K562 (cell line): ENCODE measurements around the gene RASL10B. TPM values are rescaled to one million over a fixed set of nuclear protein-coding genes. Genes with fewer than 3 reads are reported as not detected.

Source experiments
- ATAC-seq: fragments of 200-7000 bp; cut with Tn5 transposase; 3 replicates; pipeline ENCODE4 v1.9.1; 2020; ENCODE audit warnings: moderate library complexity
- BruUV-seq: library from RNA; stranded (reverse); fragments of 400-500 nt; replicated peaks from 2 replicates; lab custom pipeline; 2021; lab: Mats Ljungman, UMichigan
- CTCF ChIA-PET: fragments of 300-600 bp; formaldehyde crosslinking; extraction: SDS; loops from one replicate; lab custom pipeline; 2021; ENCODE audit warnings: low intra/inter-chr PET ratio; lab: Yijun Ruan, JAX
- POLR2A ChIA-PET: fragments of 300-600, 350-650 bp; sonication (Branson Sonifier 250); formaldehyde crosslinking; extraction: SDS; loops from one replicate; lab custom pipeline; 2021; ENCODE audit warnings: antibody characterized with exemption, inconsistent platforms; lab: Yijun Ruan, JAX
- DNase-seq, 4 experiments: peaks; one replicate each; pipeline versions ENCODE4 v3.0.0 to v3.0.0-alpha.2; 2011 to 2018; ENCODE audit warnings: low spot score in 3 of 4, mixed read lengths in 3 of 4; ENCODE audit errors: extremely low read depth in 1 of 4
- FAIRE-seq: peaks from 2 replicates; lab custom pipeline; 2011; peaks lifted over from hg19 to GRCh38; lab: Jason Lieb, UNC
- H2AFZ ChIP-seq: 2 replicates; pipeline ENCODE4 v1.6.0; 2011; ENCODE audit warnings: low read depth, low read length, control low read depth, inconsistent platforms
- H3K27ac ChIP-seq: fragments of 200-600 bp; 3 replicates; pipeline ENCODE4 v1.8.0; 2011; ENCODE audit warnings: low read depth, mild to moderate bottlenecking, control low read depth, inconsistent platforms, low read length, moderate library complexity, mixed read lengths; ENCODE audit errors: extremely low read depth
- H3K27me3 ChIP-seq, 2 experiments: fragments of 300-600 bp in 1 of 2; 2 replicates in 1 of 2; 3 replicates in 1 of 2; pipeline versions ENCODE4 v1.6.0 to v1.8.0; 2011; ENCODE audit warnings: inconsistent platforms in 2 of 2, low read length in 2 of 2, mild to moderate bottlenecking in 1 of 2, mixed read lengths in 1 of 2, moderate library complexity in 1 of 2; ENCODE audit not compliant: control insufficient read depth in 2 of 2, insufficient read depth in 2 of 2
- H3K36me3 ChIP-seq: fragments of 300-600 bp; 3 replicates; pipeline ENCODE4 v1.8.0; 2011; ENCODE audit warnings: mild to moderate bottlenecking, low read length, inconsistent platforms; ENCODE audit not compliant: control insufficient read depth, insufficient read depth
- H3K4me1 ChIP-seq, 2 experiments: fragments of 200-600 bp in 1 of 2; replicated peaks in 1 of 2; 2 replicates in 1 of 2; 3 replicates in 1 of 2; pipeline versions ENCODE4 v1.5.1 to v1.8.0; 2011; ENCODE audit warnings: inconsistent platforms in 2 of 2, low read length in 2 of 2, mild to moderate bottlenecking in 1 of 2, mixed read lengths in 1 of 2, moderate library complexity in 1 of 2; ENCODE audit not compliant: control insufficient read depth in 2 of 2, insufficient read depth in 2 of 2
- H3K4me2 ChIP-seq: 2 replicates; pipeline ENCODE4 v1.6.1; 2011; ENCODE audit warnings: low read length, control low read depth, inconsistent platforms, mixed read lengths; ENCODE audit not compliant: insufficient read depth
- H3K4me3 ChIP-seq: fragments of 200-600 bp; sonication (generic), shearing (Covaris generic); 2 replicates; pipeline ENCODE4 v1.5.1; 2016; ENCODE audit warnings: control low read depth, inconsistent platforms
- H3K79me2 ChIP-seq: fragments of 200-600 bp; 3 replicates; pipeline ENCODE4 v1.8.0; 2011; ENCODE audit warnings: low read length, inconsistent platforms; ENCODE audit not compliant: control insufficient read depth, insufficient read depth
- H3K9ac ChIP-seq, 2 experiments: 2 replicates each; pipeline versions ENCODE4 v1.6.0 to v1.6.1; 2011; ENCODE audit warnings: low read depth in 2 of 2, low read length in 2 of 2, control low read depth in 1 of 2, inconsistent platforms in 1 of 2, mild to moderate bottlenecking in 1 of 2, mixed read lengths in 1 of 2; ENCODE audit not compliant: insufficient read depth in 1 of 2
- H3K9me1 ChIP-seq: one replicate; pipeline ENCODE4 v1.6.0; 2011; ENCODE audit warnings: inconsistent platforms, mild to moderate bottlenecking, low read length, moderate library complexity; ENCODE audit not compliant: control insufficient read depth, insufficient read depth
- H3K9me3 ChIP-seq: replicated peaks from 2 replicates; pipeline ENCODE4 v1.5.1; 2011; ENCODE audit warnings: low read depth, low read length, inconsistent platforms; ENCODE audit not compliant: control insufficient read depth, insufficient read depth
- H4K20me1 ChIP-seq: replicated peaks from 2 replicates; pipeline ENCODE4 v1.6.1; 2011; ENCODE audit warnings: low read length, inconsistent platforms, mixed read lengths; ENCODE audit not compliant: control insufficient read depth, insufficient read depth
- ARID2 ChIP-seq: fragments of 450-650 bp; IDR thresholded peaks from 2 replicates; pipeline ENCODE4 v1.6.1; 2017; ENCODE audit warnings: antibody characterized with exemption, mild to moderate bottlenecking
- BCL6 ChIP-seq: fragments of 250-450 bp; sonication (Bioruptor Pico); IDR thresholded peaks from 2 replicates; pipeline ENCODE4 v1.4.0; 2020
- CBFA2T2 ChIP-seq: fragments of 450-650 bp; conservative IDR thresholded peaks from 2 replicates; pipeline ENCODE4 v1.6.1; 2017; ENCODE audit warnings: mild to moderate bottlenecking
- CHAMP1 ChIP-seq: fragments of 450-650 bp; IDR thresholded peaks from 2 replicates; pipeline ENCODE4 v1.6.1; 2016; ENCODE audit warnings: mild to moderate bottlenecking
- DNMT1 ChIP-seq: fragments of 450-650 bp; IDR thresholded peaks from 2 replicates; pipeline ENCODE4 v1.6.1; 2016; ENCODE audit warnings: antibody characterized with exemption, mild to moderate bottlenecking
- FOXJ3 ChIP-seq: sonication (generic); formaldehyde crosslinking; IDR thresholded peaks from 2 replicates; pipeline ENCODE4 v1.4.0; 2020; ENCODE audit warnings: mild to moderate bottlenecking, missing genetic modification reagents
- KHSRP ChIP-seq: fragments of 450-650 bp; IDR thresholded peaks from 2 replicates; pipeline ENCODE4 v1.6.1; 2017
- L3MBTL2 ChIP-seq: fragments of 450-650 bp; IDR thresholded peaks from 2 replicates; pipeline ENCODE4 v1.6.1; 2016; ENCODE audit warnings: mild to moderate bottlenecking, moderate library complexity
- PRMT5 ChIP-seq: sonication (generic); formaldehyde crosslinking; IDR thresholded peaks from 2 replicates; pipeline ENCODE4 v1.5.0; 2020; ENCODE audit warnings: missing genetic modification reagents
- RNF2 ChIP-seq: sonication (generic); IDR thresholded peaks from 2 replicates; pipeline ENCODE4 v1.6.1; 2016
- SIN3B ChIP-seq: fragments of 450-650 bp; IDR thresholded peaks from 2 replicates; pipeline ENCODE4 v1.6.1; 2017; ENCODE audit warnings: low read depth, mild to moderate bottlenecking, moderate library complexity
- SRF ChIP-seq, 2 experiments: fragments of 250-450, 450-650 bp in 1 of 2; sonication (Bioruptor Pico) in 1 of 2; sonication (generic) in 1 of 2; formaldehyde crosslinking; IDR thresholded peaks; 2 replicates each; pipeline versions ENCODE4 v1.5.0 to v1.5.1; 2020 to 2022; ENCODE audit warnings: mild to moderate bottlenecking in 1 of 2, missing genetic modification reagents in 1 of 2
- ZNF121 ChIP-seq: sonication (generic); formaldehyde crosslinking; conservative IDR thresholded peaks from 2 replicates; pipeline ENCODE4 v1.8.0; 2022; ENCODE audit warnings: missing genetic modification reagents
- ZNF146 ChIP-seq: IDR thresholded peaks from one replicate; pipeline ENCODE4 v1.6.1; 2018; ENCODE audit warnings: missing compliant biosample characterization; ENCODE audit not compliant: unreplicated experiment
- ZNF232 ChIP-seq: sonication (generic); formaldehyde crosslinking; IDR thresholded peaks from 2 replicates; pipeline ENCODE4 v1.8.0; 2022; ENCODE audit warnings: mild to moderate bottlenecking, missing genetic modification reagents
- ZNF277 ChIP-seq: fragments of 250-450 bp; sonication (Bioruptor Pico); IDR thresholded peaks from 2 replicates; pipeline ENCODE4 v1.8.0; 2022; ENCODE audit warnings: inconsistent platforms, mild to moderate bottlenecking, moderate library complexity, borderline replicate concordance
- ZNF586 ChIP-seq: fragments of 450-650 bp; formaldehyde crosslinking; conservative IDR thresholded peaks from 2 replicates; pipeline ENCODE4 v1.4.0; 2020; ENCODE audit warnings: mild to moderate bottlenecking, moderate library complexity
- ZNF668 ChIP-seq: fragments of 250-450 bp; sonication (Bioruptor Pico); IDR thresholded peaks from 2 replicates; pipeline ENCODE4 v1.8.0; 2022; ENCODE audit warnings: mild to moderate bottlenecking, inconsistent platforms
- ZNF695 ChIP-seq: fragments of 450-650 bp; formaldehyde crosslinking; IDR thresholded peaks from 2 replicates; pipeline ENCODE4 v1.4.0; 2020; ENCODE audit warnings: mild to moderate bottlenecking, moderate library complexity
- ZNF785 ChIP-seq: fragments of 250-450 bp; sonication (Bioruptor Pico); IDR thresholded peaks from 2 replicates; pipeline ENCODE4 v1.4.0; 2020; ENCODE audit warnings: mild to moderate bottlenecking
- ZNF830 ChIP-seq: fragments of 250-450 bp; sonication (Bioruptor Pico); IDR thresholded peaks from 2 replicates; pipeline ENCODE4 v1.5.0; 2021; ENCODE audit warnings: mild to moderate bottlenecking
- WGBS: fragments of 100-300 bp; shearing (Covaris generic); methylation state at CpG from one replicate; pipeline ENCODE4 v1.1.6; 2016; ENCODE audit warnings: low coverage, mixed read lengths; ENCODE audit not compliant: insufficient coverage; ENCODE audit errors: missing lambda C conversion rate; 5-methylcytosine and 5-hydroxymethylcytosine counted together
- in situ Hi-C: fragments of 300-500 bp; cut with MboI; formaldehyde crosslinking; loops from 4 replicates; pipeline ENCODE4 v1.15.0; 2018; ENCODE audit warnings: inconsistent platforms, mixed read lengths
- intact Hi-C: fragments of 100-400 bp; cut with micrococcal nuclease; formaldehyde crosslinking; loops from 2 replicates; pipeline ENCODE4 v1.14.2; 2022
- polyA plus RNA-seq, 8 experiments: library from polyadenylated mRNA; depleted of rRNA in 4 of 8; stranded (reverse) in 5 of 8; unstranded in 3 of 8; fragments of >200 nt; fragmentation: Nextera tagmentation in 2 of 8; fragmentation: Illumina TruSeq in 1 of 8; extraction: Ambion mirVana in 2 of 8; extraction: Trizol in 1 of 8; gene quantifications; 2 replicates each; pipeline versions ENCODE4 v1.2.1 to v1.2.3, GENCODE V29; 2011 to 2014; ENCODE audit warnings: inconsistent platforms in 1 of 8, missing spikeins in 1 of 8
- total RNA-seq, 7 experiments: library from RNA; depleted of rRNA in 6 of 7; stranded (reverse); fragments of >200 nt in 6 of 7; fragmentation: Illumina TruSeq in 2 of 7; extraction: Trizol in 2 of 7; gene quantifications; 2 replicates each; pipeline versions ENCODE4 v1.2.1 to v1.2.3, GENCODE V29; 2011 to 2021; ENCODE audit warnings: low replicate concordance in 1 of 7

RASL10B gene
- total and polyA plus RNA-seq, 9 of the 15 experiments (the other 6 are each of a cell fraction or from before 2014, with no cell fraction given) = 0.04 to 0.31 (median 0.14) TPM; not detected in 2

- TF ChIP-seq ARID2 = no peak
- no peak for TF ChIP-seq PRMT5 (CRISPR knock-in tag)
- TF ChIP-seq ZNF232 (CRISPR knock-in tag) = no peak
- TF ChIP-seq, all 486 proteins: peak for 0
Measured at GRCh38 chr17:35716173-35716572, 15.3 kb upstream of the RASL10B start (continued).

- no peaks in the 10 kb centered on the region for H4K20me1 ChIP-seq
- ATAC-seq = no peak
- intact Hi-C loops = no loop called here
- H3K4me1 ChIP-seq = no peaks in the 10 kb centered on the region
- no peak overlapping the region for H2AFZ ChIP-seq
- no peak for FAIRE-seq
- no peaks in the 10 kb centered on the region for H3K27me3 ChIP-seq
- no peak overlapping the region for H3K4me2 ChIP-seq
- in situ Hi-C loops = no loop called here
- TF ChIP-seq ZNF586 (no peak), SRF (CRISPR knock-in tag; IDR thresholded peaks at IDR 0.05) (no peak), ZNF146 (no peak), ZNF785 (CRISPR knock-in tag) (no peak), BCL6 (CRISPR knock-in tag) (no peak), ZNF121 (CRISPR knock-in tag) (no peak), ZNF830 (CRISPR knock-in tag) (no peak), DNMT1 (no peak), KHSRP (no peak), ZNF277 (CRISPR knock-in tag) (no peak), ZNF668 (CRISPR knock-in tag) (no peak), FOXJ3 (no peak), L3MBTL2 (no peak), SIN3B (no peak), CBFA2T2 (no peak), RNF2 (no peak), ZNF695 (CRISPR knock-in tag) (no peak), CHAMP1 (no peak)
- no peaks in the 10 kb centered on the region for H3K9me3 ChIP-seq
- BruUV-seq = no TSS peak
- no peak overlapping the region for H3K4me3 ChIP-seq
- H3K27ac ChIP-seq = no peak overlapping the region
- H3K36me3 ChIP-seq = peaks cover 92% of the 10 kb centered on the region
- ChIA-PET CTCF (no interaction called here), POLR2A (interaction anchor here (0.7 to 1.2 kb wide), 2 partner anchors 11 to 33 kb away, joined by 3 to 4 read pairs; no protein-coding TSS in a partner anchor)
- no peak for DNase-seq
- no peaks in the 10 kb centered on the region for H3K79me2 ChIP-seq
- no peaks in the 10 kb centered on the region for H3K9me1 ChIP-seq
- WGBS = 91% methylated on average over 4 of the region's 4 CpGs
- no peak overlapping the region for H3K9ac ChIP-seq
Measured at GRCh38 chr17:35716897-35717465, 14.5 kb upstream of the RASL10B start.
